DMS79 treated with DMSO at 0.1 percent for 48 hours (cell line): Measurements from ENCODE around the gene FRS3.
"Not testable (repeated sequence)": the region's sequence is repeated elsewhere in the genome, so short reads cannot be mapped to it uniquely, and the experiment has no call there.

Experiments used
- DNase-seq: peaks from one replicate; lab custom pipeline; 2025; lab: John Stamatoyannopoulos, UW

FRS3 gene

GRCh38 chr6:41768545-41769308 is 11.0 kb downstream of the FRS3 start:
- no peak for DNase-seq

GRCh38 chr6:41767112-41767833 is 12.4 kb downstream of the FRS3 start:
- no peak for DNase-seq

- not testable (repeated sequence) for DNase-seq
These were observed 13.5 kb downstream of the FRS3 start for GRCh38 chr6:41766043-41766664.

GRCh38 chr6:41763470-41763869 is 16.2 kb downstream of the FRS3 start:
- no peak for DNase-seq

- DNase-seq, result no peak
These were observed 19.7 kb downstream of the FRS3 start for GRCh38 chr6:41759905-41760579.

GRCh38 chr6:41759106-41759904 is 20.4 kb downstream of the FRS3 start:
- no peak for DNase-seq

- DNase-seq, result no peak
These were observed 21.1 kb downstream of the FRS3 start for GRCh38 chr6:41758641-41759035.

- no peak for DNase-seq
These were observed 21.6 kb downstream of the FRS3 start for GRCh38 chr6:41757931-41758640.

- DNase-seq, result no peak
These were observed 22.4 kb downstream of the FRS3 start for GRCh38 chr6:41757271-41757670.

- DNase-seq, result no peak
These were observed 23.3 kb downstream of the FRS3 start for GRCh38 chr6:41756354-41756753.

GRCh38 chr6:41755895-41756294 is 23.8 kb downstream of the FRS3 start:
- DNase-seq, result no peak

GRCh38 chr6:41750374-41750773 is 29.3 kb downstream of the FRS3 start:
- no peak for DNase-seq

GRCh38 chr6:41748542-41748941 is 31.2 kb downstream of the FRS3 start:
- DNase-seq, result no peak

- DNase-seq, result no peak
These were observed 31.6 kb downstream of the FRS3 start for GRCh38 chr6:41748102-41748477.

GRCh38 chr6:41747256-41748101 is 32.2 kb downstream of the FRS3 start, which contains the start of gene PGC:
Gene PGC (minus strand): TSS chr6:41747397. CDS start chr6:41747334, 63 bp downstream.
- no peak for DNase-seq

- DNase-seq, result no peak
These were observed 33.6 kb downstream of the FRS3 start for GRCh38 chr6:41746107-41746506.

GRCh38 chr6:41744236-41744787 is 35.4 kb downstream of the FRS3 start:
- no peak for DNase-seq

- no peak for DNase-seq
These were observed 36.1 kb downstream of the FRS3 start for GRCh38 chr6:41743406-41744235.
